ENCODE measurements around the gene TMTC4.

DNA sequence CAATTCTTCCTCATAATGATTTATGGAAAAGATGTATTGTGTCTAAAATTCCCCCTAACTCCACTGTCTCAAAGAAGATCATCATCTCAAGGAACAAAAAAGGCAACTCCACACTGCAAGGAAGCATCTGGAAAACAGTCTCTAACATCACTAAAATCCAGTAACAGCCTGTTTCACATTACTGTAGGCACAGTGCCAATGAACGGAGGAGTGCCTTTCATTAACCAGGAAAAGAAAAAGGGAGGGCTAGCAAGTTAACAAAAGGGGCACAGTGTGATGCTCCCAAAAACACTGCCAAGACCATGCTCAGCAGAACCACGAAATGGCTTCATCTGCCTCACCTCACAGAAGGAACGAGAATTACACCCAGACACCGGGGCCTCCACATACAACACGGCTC lies 8.5 kb downstream of the TMTC4 start:
- TF ChIP-seq, protein P1, sequence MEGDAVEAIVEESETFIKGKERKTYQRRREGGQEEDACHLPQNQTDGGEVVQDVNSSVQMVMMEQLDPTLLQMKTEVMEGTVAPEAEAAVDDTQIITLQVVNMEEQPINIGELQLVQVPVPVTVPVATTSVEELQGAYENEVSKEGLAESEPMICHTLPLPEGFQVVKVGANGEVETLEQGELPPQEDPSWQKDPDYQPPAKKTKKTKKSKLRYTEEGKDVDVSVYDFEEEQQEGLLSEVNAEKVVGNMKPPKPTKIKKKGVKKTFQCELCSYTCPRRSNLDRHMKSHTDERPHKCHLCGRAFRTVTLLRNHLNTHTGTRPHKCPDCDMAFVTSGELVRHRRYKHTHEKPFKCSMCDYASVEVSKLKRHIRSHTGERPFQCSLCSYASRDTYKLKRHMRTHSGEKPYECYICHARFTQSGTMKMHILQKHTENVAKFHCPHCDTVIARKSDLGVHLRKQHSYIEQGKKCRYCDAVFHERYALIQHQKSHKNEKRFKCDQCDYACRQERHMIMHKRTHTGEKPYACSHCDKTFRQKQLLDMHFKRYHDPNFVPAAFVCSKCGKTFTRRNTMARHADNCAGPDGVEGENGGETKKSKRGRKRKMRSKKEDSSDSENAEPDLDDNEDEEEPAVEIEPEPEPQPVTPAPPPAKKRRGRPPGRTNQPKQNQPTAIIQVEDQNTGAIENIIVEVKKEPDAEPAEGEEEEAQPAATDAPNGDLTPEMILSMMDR (IDR thresholded peaks at IDR 0.05; ENCODE audit: insufficient read depth, low read length, poor library complexity, severe bottlenecking): no peak
- no peak for TF ChIP-seq EZH2phosphoT487 (conservative IDR thresholded peaks at IDR 0.05; ENCODE audit: low read length)

Measured in SU-DHL-6 (cell line).